Activated CD8-positive, alpha-beta memory T cell treated with anti-CD3 and anti-CD28 coated beads for 1 hour (primary cell): ENCODE results near the gene HCK.

Experiments
- DNase-seq, 2 donors: peaks; one replicate each; pipeline ENCODE4 v3.0.0-alpha.2; 2020; ENCODE audit warnings: low read depth in 1 of 2; ENCODE audit errors: extremely low read depth in 1 of 2

Gene HCK

DNA sequence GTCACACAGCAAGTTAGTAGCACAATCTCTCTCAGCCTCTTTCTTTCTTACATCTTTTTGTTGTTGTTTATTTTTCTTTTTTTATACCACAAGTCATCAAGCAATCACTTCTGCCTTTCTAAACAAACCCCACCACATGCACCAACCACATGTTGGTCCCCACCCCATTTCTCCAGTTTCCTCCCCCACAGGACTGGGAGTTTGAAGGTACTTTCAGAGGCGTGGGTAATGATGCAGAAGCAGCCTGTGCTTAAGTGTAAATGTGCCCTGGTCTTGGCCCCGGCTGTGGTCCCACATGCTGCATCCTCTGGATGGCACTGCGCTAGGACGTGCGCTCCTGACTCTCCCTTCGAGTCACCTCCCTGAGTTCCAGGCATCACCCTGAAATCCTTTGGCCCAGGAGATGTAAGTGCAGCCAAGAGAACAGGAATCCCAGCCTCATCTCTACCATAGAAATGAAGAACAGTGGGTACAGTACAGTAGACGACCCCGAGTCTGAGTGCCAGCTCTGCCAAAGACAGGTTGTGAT lies 5.7 kb downstream of the HCK start:
- DNase-seq = no peak

DNA sequence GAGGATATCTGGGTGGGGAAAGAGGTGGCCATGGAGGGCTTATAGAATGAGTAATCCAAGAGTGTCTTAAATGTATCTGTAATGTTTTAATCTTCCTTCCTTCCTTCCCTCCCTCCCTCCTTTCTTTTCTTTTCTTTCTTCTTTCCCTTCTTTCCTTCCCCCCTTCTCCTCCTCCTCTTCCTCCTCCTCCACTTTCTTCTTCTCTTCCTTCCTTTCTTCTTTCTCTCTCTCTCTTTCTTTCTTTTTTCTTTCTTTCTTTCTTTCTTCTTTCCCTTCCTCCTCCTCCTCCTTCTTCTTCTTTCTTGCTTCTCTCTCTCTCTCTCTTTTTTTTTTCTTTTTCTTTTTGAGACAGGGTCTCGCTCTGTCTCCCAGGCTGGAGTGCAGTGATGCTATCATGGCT lies 7.1 kb downstream of the HCK start:
- no peak for DNase-seq

DNA sequence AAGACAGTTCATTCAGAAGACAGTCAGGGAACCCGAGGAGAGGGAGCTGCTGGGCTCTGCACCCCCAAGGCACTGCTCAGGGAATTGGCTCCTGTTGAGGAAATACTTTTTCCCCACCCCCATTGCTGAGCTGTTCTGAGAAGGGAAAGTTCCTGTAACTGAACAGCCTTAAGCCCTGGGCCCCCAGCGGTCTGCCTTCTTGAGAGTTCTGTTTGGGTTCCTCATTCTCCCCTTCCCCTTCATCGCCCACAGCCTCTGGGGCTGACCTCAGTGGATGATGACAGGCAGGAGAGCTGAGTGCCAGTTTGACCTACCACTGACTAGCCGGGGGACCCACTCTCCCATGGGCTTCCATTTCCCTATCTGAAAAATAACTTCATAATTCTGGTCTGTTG lies 10.7 kb downstream of the HCK start:
- no peak for DNase-seq

DNA sequence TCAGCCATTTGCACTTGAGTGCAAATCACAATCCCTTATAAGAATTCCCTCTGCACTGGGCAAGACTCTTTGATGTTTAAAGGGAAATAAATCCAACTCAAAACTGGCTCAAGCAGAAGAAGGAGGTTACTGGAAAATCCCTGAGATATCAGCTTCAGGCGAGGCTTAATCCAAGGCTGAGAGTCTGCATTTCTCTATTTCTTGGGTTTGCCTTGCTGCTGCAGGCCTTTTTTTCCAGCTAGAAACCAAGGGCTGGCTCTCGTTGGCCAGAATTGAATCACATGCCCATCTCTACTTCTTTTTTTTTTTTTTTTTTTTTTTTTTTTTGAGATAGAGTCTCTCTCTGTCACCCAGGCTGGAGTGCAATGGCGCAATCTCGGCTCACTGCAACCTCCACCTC lies 11.7 kb downstream of the HCK start:
- no peak for DNase-seq

DNA sequence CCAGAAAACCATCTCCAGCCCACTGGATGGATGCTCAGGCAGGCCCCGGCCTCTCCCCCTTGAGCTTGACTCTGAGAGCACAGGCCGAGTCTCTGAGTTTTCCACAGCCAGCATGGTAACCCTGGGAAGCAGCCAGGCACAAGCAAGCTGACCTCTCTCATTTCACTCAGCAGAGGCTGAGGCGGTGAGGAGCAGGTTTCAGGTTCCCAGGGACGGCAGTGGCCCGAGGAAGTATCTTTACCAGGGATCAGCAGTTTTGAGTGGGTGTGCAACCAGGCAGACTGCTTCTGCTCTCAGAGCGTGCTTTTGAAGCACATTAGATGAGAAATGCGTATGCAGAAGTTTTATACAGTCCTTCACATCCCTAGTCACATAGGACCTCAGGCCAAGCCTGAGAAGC lies 12.6 kb downstream of the HCK start:
- no peak for DNase-seq

DNA sequence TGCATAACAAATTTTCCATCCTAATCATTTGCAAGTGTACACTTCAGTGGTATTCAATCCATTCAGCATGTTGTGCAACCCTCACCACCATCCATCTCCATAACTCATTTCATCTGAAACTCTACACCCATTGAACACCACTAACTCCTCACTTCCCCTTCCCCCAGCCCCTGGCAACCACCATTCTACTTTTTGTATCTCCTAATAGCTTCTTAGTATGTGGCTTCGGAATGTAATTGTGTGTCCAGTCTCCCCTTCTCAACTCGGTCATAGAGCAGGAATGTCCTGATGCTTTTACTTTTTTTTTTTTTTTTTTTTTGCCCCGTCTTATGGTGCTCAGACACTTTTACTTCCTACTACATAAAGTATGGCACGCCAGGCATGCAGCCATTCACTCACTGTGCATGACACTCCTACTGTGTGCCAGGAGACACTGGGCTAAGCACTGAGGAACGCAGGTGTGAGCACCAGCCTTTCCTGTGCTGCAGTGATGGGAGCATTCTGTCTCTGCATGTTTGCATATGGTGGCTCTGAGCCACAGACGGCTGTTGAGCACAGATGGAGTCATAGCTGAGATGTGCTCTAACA lies 15.3 kb downstream of the HCK start:
- no peak for DNase-seq

DNA sequence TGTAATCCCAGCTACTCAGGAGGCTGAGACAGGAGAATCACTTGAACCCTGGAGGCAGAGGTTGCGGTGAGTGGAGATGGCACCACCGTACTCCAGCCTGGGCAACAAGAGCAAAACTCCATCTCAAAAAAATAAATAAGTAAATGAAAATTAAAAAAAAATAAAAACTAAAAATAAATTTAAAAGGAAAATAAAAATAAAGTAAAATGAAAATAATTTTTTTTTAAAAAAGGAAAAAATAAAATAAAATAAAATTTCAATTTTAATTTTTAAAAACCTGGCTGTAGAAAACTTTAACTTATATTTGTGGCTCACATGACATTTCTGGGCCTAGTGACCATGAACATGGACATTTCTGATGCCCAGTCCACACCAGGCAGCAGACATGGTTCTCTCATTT lies 16.1 kb downstream of the HCK start:
- no peak for DNase-seq

DNA sequence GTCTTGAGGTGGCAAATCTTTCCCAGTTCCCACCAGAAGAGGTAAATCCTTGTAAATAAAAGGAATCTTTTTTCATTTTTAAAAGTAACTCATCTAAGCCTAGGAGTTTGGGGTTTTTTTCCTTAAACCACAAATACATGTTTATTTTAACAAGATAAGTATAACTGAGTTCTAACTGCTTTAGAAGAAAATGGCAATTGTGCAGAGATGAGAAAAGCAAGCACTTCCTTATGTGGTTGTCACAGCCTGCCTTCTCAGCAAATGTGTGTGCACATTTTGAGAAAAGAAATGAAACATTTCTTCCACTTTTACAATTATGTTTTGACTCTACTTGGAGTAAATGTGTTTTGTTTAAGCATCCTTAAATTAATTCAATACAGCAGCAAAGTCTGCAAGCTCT lies 17.7 kb downstream of the HCK start:
- DNase-seq = no peak

DNA sequence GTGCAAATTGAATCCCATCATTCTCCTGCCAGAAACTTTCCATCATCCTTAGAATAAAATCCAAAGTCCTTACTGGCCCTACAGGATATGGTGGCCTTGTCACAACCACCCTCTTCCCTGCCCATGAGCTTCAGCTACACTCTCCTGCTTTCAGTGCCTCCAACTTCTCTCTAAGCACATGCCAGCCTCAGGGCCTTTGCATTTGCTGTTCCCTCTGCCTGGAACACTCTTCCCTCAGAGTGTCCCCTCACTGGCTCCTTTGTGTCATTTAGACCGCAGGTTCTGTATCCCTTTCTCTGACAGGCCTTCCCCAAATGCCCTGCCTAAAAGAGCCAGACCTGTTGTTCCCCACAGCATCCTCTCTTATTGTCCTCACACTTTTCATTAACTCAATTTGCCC lies 18.2 kb downstream of the HCK start:
- DNase-seq = no peak

DNA sequence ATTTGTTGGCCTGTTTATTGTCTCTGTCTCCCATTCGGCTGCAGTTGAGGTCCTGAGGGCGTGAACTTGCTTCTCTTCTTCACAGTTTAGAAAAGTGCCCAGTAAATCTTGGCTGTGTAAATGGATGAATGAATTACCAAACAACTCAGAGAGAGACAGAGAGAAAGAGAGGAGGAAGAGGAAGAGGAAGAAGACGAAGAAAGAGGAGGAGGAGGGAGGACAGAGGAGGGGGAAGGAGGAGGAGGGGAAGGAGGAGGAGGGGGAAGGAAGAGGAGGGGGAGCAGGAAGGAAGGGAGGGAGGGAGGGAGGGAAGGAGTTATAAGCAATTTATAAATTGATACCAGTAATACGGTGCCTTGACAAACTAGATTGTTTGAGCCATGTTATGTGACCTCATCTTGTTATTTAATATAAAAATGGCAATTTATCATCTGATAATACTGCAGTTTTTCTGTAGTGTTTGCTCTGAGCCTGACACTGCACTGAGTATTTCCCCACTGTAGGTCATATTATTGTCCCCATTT lies 18.7 kb downstream of the HCK start:
- no peak for DNase-seq

DNA sequence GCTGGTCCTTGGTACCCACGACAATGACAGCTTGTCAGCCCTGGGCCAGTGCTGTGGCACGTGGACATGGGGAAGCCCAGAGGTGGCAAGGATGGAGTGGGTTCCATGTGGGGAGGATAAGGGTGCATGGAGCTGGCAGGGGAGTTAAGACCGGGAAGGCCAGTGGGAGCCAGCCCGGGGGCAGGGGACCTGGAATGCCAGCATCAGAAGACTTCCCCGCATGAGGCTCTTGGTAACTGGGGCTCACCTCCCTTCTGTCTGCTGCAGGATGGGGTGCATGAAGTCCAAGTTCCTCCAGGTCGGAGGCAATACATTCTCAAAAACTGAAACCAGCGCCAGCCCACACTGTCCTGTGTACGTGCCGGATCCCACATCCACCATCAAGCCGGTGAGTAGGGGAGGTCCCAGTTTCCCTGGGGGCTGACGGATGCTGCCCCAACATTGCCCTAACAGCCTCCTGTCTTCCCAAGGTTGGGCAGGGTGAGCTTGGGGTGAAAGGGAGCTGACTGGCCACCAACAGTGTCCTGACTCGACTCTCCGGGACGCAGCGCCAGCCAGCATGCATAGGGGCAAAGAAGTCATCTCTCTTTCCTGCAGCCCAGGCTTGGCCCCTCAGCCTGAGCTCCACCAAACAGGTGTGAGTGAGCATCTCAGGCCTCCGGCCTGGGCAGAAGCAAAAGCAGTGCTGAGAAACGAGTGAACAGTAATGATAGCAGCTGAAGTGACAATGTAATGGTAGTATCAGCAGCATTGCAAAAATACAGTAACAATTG lies 19.5 kb downstream of the HCK start:
- no peak for DNase-seq

DNA sequence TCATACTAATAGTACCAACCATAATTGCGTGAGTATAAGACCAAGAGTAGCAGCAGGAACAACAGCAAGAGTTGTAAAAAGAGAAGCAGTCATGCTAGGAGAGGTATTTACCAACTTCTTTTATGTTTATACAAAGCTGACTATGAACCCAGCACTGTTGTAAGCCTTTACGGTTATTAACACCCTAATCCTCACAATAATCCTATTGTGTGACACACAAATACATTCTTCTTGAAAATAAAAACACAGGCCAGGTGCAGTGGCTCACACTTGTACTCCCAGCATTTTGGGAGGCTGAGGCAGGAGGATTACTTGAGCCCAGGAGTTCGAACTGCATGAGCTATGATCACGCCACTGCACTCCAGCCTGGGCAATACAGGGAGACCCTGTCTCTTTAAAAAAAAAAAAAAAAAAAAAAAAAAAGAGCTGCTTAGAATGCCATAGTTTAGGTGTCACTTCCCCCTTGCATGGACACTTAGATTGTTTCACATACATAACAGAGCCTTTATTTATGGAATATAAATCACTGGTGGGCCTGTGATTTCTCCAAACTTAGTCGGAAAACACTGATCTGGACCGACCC lies 20.2 kb downstream of the HCK start:
- no peak for DNase-seq

DNA sequence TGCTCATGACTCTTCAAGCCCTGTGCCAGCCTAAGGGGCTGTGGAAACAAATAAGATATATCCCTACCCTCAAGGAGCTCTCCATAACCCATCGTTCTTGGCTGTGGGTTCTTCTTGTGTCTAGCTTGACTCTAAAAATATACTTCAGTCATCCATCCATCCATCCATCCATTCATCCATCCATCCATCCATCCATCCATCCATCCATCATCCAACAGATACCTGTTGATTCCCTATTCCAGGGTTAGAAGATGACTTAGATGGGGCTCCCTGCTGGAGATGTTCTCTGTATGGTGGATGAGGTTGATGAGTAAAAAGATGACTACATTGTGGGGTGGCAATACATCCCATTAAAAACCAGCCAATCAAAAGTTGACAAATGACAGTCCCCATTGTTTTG lies 23.5 kb downstream of the HCK start:
- DNase-seq = no peak

DNA sequence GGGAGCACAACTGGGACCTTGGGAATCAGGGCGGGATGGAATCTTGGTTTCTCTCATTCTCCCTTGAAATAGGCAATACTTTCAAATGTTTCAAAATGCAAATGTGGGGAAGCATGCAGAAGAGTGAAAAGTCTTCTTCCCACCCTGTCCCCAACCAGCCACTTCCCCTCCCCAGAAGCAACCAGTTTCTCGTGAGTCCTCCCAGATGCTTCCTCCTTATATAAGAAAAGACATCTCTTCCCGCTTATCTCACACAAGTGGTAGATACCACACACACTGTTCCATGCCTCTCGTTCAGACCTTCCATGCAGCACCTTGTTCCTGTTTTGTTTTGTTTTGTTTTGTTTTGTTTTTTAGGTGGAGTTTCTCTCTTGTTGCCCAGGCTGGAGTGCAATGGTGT lies 25.1 kb downstream of the HCK start:
- DNase-seq = no peak

DNA sequence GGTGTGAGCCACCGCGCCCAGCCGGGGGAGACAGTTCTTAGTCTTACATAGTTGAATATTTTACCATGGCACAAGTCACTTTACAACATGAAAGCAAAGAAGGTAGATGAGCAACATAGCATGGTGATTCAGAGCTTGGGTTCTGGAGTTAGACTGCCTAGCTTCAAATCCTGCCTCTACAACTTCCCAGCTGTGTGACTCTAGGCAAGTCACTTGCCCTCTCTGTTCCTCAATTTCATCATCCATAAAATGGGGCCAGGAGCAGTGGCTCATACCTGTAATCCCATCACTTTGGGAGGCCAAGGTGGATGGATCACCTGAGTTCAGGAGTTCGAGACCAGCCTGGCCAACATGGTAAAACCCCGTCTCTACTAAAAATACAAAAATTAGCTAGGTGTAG lies 26.3 kb downstream of the HCK start:
- no peak for DNase-seq

DNA sequence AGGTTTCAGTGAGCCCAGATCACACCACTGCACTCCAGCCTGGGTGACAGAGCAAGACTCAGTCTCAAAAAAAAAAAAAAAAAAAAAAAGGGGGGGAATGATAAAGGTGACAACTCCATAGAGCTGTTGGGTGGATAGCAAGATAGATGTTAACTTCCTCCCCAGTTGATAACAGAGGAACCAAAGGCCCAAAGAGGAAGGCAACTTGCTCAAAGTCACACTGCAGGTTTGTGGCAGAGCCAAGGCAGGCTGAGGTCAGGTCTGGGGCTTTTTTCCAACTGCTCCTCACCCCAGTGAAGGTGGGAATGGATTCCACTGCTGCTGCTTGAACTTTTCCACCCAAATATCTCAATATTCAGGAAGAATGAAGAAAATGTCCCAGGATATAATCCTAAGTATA lies 26.7 kb downstream of the HCK start:
- no peak for DNase-seq

DNA sequence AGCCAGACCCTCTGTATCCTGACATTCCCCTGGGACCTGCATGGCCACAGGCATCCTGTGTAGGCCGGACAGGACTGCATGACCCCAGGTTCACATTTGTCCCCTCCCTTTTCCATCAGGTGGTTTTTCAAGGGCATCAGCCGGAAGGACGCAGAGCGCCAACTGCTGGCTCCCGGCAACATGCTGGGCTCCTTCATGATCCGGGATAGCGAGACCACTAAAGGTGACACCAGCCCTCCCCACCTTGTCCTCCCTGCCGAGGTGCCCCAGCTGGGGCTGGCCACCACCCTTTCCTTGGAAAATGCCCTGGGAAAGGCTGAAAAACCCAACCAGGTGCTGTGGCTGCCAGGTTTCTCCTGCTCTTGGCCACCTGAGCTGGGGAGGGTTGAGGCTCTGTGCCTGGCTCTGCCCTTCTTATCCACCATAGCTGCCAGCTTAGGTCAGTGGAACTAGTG lies 27.6 kb downstream of the HCK start:
- DNase-seq = no peak

DNA sequence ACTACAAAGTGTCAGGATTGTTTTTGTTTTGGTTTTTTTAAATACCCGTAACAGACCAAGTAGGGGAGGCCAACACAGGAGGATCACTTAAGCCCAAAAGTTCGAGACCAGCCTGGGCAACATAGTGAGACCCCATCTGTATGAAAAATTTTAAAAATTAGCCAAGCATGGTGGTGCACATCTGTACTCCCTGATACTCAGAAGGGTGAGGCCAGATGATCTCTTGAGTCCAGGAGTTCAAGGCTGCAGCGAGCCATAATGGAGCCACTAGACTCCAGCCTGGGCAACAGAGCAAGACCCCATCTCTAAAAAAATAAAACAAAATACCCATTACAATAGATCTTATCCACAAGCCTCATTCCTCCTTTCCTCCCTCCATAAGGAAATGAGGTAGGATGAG lies 28.7 kb downstream of the HCK start:
- DNase-seq = no peak

DNA sequence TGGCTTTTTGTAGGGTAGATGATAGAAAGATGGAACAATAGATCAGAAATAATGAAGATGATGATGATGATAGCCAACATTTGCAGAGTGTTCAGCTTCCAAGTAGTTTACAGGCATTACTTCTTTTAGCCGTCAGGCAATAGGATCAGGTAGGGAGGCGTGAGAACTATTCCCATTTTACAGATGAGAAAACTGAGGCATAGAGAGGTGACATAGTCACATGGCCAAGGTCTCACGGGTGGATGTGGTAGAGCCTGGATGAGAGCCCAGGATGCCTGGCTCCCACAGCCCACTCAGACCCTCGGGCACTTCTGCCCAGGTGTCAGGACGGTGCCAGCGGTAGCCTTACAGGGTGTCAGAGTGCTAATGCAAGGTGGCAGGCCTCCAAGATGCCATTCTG lies 31.4 kb downstream of the HCK start:
- no peak for DNase-seq

DNA sequence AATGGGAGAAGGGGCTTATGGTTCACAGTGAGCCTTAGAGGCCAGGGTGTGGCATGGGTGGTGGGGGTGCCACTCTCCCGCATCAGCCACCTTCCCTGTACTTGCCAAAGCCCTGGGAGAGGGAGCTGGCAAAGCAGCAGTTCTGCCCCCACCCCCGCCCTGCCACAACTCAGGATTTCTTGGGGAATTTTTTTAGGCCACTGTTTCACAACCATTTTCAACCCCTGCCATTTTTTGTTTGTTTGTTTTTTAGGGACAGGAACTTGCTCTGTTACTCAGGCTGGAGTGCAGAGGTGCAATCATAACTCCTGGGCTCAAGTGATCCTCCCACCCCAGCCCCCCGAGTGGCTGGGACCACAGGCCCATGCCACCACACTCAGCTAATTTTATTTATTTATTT lies 35.0 kb downstream of the HCK start:
- no peak for DNase-seq

DNA sequence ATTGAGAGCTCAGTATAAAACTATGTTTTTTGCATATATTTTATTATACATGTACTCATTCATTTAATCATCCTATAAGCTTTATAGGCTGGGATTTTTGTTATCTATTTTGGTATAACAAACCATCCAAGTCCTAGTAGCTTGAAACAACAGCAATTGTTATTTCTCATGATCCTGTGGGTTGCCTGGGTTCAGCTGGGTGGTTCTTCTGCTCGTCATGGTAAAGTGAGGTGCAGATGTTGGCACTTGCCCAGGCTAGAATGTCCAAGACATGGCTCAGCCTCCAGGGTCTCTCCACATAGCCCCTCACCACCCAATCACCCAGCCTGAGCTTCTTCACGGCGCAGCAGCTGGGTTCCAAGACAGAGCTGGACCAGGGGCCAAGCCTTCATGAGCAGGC lies 36.7 kb downstream of the HCK start:
- no peak for DNase-seq
